HG03565 (cell line): Measurements from ENCODE around the gene SPIB.

Experiments
- ATAC-seq: cut with Tn5 transposase; IDR thresholded peaks from one replicate; pipeline ENCODE4 v1.9.1; 2021; ENCODE audit warnings: mild to moderate bottlenecking, moderate library complexity; ENCODE audit not compliant: unreplicated experiment

Gene SPIB

DNA sequence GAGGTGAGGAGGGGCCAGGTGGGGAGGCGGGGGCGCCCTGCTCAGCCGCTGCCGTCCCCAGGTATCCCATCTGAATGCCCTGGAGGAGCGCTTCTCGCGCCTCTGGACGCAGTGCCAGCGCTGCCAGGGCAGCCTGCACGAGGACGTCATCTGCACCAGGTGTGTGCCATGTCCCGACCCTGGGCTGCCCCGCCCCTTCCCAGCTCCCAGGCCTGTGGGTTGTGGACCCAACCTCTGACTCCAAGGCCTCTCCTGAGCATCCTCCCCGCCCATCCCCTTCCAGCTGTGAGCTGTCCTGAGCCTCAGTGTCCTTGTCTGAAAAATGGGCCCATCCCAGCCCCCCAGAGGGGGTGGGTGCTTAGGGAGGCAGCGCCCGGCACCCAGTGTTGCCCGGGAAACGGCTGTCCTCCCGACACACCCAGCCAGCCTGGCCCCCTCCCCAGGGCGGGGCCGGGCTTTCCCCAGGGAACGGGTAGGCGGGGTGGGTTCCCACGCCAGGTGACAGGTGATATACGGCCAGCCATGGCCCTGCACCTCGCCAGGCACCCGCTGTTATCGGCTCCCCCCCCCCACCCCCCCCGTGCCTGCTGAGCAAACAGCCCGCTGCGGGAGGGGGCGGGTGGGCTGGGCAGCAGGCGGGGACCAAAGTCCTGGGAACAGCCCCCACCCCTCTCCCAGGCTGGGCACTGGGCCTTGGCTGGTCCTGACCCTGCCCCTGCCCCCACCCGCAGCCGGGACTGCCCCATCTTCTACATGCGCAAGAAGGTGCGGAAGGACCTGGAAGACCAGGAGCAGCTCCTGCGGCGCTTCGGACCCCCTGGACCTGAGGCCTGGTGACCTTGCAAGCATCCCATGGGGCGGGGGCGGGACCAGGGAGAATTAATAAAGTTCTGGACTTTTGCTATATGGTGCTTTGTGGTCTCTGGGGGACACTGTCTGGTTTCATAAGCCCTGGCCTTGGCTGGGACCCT is 1.3 kb upstream of the SPIB start:
- no peak for ATAC-seq

DNA sequence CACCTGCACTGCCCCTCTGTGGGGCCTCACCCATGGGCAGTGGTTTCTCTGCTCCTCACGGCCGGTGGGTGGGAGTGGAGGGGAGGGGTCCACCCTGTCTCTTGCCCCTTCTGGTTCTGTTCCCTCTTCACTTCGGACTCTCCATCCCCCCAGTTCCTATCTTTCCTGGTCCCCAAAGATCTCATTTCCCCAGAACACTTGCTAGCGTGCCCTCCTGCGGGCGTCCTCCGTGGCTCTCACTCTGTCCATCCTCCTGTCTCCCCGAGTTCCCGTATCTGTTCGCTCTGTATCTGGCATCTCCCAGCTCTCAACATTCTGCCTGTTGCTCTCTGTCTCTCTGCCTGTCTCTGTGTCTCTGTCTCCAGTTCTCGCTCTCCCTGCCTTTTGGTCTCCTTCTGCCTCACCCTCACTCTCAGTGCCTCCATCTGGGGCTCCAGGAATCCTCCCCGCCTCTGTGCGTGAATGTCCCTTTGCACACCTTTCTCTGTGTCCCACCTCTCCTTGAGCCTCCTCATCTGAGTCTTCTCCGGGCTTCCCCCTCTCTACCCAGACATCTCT is 363 bp downstream of the SPIB start:
- ATAC-seq, result no peak

DNA sequence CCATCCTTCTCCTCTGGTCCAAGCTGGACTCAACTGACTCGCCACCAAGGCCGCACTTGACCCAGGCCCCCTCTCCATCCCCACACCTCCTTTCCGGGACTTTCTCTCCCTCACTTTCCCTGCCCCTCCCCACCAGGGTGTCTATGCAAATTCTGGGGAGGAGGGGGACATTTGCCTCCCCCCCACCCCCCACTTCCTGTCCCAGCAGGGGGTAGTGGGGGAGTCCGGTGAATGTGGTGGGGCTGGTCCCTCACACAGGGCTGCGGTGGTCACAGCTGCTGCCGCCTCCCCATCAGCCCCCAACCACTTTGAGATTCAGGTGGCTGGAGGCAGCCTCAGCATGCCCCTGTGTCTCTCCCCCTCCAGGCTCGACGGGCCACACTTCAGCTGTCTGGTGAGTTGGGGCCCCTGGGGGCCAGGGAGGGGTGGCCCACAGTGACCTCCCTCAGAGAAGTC is 870 bp downstream of the SPIB start:
- no peak for ATAC-seq

DNA sequence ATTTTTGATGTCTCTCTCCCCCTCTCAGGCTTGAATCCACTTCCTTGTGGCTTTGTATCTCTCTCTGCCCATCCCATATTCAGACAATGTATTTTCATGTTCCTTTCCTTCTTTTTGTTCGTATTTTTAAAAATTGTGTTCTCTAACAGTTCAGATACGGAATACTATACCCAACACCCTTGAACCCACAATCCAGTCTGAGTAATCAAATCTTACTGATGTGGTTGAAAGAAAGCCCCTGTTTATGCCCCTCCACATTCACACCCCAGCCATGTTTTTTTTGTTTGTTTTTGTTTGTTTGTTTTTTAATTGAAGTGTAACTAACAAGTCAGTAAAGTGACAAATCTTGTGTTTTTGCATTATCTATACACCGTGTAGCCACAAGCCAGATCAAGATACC is 1.4 kb downstream of the SPIB start:
- no peak for ATAC-seq

DNA sequence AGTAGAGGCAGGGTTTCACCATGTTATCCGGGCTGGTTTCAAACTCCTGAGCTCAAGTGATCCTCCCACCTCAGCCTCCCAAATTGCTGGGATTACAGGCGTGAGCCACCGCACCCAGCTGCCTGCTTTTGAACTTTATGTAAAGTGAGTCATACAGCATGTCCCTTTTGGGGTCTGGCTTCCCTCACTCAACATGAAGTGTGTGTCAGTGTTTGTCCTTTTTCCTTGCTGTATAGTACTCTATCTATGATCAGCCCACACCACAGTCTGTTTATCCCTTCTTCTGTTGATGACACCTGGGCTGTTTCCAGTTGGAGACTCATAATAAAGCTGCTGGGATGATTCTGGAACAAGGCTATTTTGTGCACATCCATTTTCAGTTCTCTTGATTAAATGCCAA is 2.1 kb downstream of the SPIB start:
- no peak for ATAC-seq

DNA sequence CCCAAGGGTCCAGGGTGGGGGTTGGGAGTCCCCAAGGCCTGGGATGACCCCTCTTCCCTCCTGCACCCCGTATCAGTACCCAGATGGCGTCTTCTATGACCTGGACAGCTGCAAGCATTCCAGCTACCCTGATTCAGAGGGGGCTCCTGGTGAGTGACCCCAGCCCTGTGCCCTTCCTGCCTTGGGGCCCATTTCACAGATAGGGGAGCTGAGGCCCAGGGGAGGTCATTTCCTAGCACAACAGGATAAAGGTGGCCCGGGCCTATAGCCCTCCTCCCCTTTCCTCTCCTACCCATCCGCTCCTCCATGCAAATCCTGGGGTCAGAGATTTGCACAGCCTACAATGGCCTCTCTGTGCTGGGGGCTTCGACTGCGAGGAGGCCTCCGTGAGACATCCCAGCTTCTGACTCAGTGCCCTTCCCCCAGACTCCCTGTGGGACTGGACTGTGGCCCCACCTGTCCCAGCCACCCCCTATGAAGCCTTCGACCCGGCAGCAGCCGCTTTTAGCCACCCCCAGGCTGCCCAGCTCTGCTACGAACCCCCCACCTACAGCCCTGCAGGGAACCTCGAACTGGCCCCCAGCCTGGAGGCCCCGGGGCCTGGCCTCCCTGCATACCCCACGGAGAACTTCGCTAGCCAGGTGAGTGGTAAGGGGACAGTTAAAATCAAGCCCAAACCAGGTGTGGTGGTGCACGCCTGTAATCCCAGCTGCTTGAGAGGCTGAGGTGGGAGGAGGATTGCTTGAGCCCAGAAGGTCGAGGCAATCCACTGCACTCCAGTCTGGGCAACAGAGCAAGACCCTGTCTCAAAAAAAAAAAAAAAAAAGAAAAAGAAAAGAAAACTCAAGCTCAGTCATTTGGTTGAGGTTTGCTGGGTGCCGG is 3.9 kb downstream of the SPIB start:
- no peak for ATAC-seq

DNA sequence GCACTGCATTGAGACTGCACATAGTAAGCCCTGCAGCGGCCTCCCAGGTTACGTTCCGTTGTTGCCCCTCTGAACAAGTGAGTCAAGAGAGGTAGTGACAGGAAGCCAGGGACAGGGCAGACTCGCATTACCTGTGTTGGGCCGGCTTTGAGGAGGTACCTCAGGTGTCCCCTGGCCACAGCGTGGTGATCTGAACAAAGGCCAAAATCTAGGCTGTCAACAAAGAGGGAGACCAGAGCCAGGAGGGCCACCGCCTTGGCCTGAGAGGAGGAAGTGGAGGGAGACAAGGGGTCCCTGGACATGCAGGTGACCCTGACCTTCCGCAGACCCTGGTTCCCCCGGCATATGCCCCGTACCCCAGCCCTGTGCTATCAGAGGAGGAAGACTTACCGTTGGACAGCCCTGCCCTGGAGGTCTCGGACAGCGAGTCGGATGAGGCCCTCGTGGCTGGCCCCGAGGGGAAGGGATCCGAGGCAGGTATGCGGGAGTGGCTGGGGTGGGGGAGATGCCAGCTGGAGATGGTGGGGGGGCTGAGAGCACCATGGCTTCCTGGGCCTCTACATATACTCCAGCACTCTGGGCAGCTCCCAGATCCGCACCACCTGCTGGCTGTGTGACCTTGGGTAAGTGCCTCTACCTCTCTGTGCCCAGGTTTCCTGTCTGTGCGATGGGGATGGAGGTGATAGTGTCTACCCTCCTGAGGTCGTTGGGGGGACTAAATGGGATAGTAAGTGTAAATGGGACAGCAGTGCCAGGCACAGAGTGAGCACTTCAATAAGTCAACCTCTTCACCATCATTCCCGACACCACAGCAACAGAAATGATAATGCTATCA is 4.8 kb downstream of the SPIB start:
- ATAC-seq, result no peak

DNA sequence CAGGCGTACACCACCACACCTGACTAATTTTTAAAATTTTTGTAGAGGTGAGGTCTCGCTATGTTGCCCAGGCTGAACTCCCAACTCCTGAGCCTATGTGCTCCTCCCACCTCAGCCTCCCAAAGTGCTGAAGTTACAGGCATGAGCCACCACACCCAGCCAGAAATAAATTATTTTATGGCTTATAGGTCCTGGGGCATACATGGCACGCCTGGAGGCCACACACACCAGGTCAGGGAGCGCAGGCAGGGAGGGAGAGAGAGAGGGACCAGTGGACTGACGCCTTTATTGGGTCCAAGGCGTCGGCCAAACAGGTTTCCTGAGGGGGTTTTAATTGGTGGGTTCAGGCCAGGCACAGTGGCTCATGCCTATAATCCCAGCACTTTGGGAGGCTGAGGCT is 6.8 kb downstream of the SPIB start:
- no peak for ATAC-seq

DNA sequence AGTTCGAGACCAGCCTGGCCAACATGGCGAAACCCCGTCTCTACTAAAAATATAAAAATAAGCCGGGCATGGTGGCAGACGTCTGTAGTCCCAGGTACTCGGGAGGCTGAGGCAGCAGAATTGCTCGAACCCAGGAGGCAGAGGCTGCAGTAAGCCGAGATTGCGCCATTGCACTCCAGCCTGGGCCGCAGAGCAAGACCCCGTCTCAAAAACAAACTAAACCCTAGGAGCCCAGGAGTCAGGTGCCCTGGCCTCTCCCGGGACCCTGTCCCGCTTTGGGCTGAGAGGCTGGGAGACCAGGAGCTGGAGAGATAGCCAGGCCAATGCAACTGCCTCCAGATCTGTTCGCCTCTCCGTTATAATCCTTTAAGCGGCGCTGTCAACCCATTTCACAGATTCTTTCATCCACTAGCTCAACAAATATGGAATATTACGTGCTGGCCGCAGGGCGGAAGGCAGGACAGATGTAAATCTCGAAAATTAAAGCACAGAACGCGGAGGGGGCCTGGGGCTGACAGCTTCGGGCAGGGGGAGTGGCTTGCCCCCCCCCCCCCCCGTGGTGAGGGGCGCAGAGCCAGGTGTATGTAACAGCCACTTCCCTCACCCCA is 8.7 kb downstream of the SPIB start:
- no peak for ATAC-seq

DNA sequence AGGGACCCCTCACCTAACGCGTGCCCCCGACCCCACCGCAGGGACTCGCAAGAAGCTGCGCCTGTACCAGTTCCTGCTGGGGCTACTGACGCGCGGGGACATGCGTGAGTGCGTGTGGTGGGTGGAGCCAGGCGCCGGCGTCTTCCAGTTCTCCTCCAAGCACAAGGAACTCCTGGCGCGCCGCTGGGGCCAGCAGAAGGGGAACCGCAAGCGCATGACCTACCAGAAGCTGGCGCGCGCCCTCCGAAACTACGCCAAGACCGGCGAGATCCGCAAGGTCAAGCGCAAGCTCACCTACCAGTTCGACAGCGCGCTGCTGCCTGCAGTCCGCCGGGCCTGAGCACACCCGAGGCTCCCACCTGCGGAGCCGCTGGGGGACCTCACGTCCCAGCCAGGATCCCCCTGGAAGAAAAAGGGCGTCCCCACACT is 9.3 kb downstream of the SPIB start:
- no peak for ATAC-seq

DNA sequence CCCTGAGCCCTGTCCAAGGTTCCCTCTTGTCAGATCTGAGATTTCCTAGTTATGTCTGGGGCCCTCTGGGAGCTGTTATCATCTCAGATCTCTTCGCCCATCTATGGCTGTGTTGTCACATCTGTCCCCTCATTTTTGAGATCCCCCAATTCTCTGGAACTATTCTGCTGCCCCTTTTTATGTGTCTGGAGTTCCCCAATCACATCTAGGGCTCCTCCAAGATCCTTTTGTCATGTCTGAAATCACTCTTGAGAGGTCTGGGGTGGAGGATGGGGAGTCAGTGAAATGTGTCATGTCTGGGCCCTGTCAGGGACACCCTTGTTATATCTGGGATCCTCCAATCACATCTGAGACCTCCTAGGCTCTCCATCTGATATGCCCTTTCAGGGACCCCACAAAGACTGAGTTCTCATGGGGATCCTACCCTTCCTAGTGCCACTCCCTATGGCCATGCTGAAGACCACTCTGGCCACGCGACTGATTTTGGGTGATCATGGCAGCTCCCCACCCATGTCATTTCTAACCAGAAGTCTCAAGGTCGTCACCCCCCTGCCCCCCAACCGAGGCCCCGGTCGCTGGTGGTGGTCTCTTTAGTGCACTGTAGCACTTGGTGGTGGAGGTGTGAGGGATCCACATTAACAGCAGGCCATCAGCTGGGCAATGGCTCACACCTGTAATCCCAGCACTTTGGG is 10.2 kb downstream of the SPIB start:
- no peak for ATAC-seq

DNA sequence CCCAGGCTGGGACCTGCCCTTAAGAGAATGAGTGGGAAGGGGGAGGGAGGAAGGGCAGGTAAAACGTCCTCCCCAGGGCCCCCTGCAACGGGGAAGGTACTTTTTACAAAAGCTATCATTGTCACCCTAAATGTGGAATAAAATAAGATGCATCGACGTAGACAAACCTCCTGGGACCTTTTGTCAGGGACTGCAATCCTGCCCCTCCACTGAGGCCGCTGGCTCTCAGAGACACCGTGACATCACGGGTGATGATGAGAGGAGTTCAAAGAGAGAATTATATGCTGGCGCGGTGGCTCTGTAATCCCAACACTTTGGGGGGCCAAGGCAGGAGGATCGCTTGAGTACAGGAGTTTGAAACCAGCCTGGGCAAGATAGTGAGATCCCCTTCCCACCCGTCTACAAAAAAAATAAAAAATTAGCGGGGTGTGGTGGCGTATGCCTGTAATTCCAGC is 12.2 kb downstream of the SPIB start:
- ATAC-seq, result no peak

DNA sequence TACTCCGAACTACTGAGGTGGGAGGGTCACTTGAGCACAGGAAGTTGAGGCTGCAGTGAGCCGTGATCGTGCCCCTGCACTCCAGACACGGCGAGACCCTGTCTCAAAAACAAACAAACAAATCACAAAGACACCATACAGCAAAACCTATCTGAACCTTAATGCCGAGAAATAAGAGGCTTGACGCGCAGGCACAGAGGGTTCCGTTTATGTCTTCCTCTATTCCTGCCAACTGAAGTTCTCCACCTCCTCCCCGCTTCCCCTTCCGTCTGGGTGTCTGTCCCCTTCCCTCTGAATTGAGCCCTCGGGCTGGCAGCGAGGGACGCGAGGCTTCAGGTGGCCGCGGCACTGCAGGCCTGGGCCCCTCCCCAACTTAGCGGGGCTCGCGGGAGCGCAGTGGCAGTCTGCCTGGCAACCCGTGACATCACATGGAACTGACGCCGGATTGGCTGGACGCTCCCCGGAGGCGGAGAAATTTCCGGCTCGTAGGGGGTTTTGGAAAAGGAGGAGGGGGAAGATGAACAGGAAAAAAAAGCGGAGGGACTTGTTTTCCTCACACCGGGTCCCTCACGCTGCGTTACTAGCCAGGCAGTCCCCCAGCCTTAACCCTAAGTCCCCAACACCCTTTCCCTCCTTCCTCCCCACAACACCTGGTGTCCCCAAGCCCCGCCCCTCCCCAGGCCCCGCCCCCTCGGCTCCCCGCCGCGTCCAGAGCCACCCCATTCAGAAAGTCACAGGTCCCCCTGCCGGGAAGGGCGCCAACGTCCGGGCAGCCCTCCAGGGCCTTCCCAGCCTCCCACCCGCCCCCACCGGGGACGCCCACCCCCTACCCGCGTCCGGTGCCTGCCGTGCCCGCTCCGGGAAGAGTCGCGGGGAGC is 12.8 kb downstream of the SPIB start:
- ATAC-seq, result peak; percentile 82

DNA sequence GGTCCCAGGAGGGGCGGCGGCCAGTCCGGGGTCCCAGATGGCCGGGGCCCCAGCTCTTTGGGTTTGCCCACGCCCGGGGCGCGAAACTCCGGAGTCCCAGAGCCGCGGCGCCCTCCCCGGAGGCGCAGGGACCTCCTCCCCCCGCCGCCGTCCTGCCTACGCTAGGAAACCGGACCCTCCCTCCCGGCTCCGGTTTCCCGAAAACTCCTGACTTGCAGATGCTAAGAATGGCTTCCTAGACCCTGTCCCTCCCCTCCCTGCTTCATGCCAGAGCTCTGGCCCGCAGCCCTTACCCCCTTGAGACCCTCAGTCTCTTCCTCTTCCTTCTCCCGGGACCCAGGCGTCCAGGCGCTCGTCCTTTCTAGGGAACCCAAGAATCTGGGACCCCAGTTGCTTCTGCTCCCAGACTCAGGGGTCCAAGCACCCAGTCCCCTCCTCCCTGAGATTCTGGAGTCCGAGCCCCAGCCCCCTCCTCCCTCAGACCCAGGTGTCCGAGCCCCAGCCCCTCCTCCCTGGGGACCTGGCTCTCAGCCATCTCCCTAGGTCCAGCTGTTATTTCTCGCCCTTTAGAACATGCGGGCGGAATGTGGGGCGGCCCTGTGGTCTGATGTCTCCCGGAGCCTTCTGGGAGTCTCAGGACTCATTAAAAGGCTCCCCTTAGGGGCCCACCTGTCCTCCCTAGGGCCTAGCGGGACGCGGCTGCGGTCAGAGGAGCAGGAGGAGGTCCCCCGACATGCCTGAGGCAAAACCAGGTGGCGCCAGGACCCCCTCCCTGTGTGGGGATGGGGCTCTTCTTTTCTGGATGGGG is 13.7 kb downstream of the SPIB start, which contains the start of gene MYBPC2:
TSS of gene MYBPC2 (plus strand) at position 672 of the 808 bp plus-strand sequence. CDS start at position 734, 62 bp downstream.
- ATAC-seq, result no peak

DNA sequence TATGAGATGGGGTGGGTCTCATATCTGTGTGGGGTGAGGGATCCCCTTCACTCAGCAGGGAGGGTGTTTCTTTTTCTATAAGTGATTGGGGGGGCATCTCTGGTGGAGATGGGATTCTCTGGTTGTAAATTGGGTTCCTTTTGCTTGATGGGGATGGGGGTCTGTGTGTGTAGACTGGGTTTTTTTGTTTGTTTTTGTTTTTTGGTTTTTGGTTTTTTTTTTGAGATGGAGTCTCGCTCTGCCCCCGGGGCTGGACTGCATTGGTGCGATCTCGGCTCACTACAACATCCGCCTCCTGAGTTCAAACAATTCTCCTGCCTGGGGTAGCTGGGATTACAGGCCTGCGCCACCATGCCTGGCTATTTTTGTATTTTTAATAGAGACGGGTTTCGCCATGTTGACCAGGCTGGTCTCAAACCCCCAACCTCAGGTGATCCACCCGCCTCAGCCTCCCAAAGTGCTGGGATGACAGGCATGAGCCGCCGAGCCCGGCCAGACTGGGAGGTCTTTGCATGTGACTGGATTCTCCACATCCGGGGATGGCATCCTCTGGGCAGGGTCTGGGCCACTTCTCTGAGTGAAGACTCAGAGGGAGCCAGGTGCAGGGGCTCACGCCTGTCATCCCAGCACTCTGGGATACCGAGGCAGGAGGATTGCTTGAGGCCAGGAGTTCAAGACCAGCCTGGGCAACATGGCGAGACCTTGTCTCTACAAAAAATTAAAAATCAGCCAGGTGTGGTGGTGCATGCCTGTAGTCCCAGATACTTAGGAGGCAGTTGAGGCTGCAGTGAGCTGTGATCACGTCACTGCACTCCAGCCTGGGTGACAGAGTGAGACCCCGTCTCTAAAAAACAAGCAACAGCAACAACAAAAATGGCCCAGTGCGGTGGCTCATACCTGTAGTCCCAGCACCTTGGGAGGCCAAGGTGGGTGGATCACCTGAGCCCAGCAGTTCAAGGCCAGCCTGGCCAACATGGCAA is 14.8 kb downstream of the SPIB start:
- no peak for ATAC-seq

DNA sequence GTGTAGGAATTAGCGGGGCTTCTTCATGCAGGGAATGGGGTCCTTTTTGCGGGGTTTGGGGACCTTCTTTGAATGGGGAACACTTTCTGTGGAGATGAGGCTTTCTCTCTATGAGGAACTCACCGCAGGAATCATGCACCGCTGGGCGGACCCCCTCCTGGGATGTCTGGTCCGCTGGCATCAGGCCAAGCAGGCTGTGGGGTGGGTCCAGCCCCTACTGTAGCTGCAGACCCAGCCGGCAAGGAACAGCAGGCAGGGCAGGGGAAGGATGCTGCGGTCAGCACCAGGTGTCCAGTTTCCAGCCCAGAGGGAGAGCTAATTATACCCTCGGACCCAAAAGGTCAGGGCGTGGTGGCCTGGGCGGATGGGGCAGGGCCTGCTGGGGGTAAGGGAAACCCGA is 15.8 kb downstream of the SPIB start:
- no peak for ATAC-seq
